DND-41 (cell line): ENCODE results near the gene KCNMA1.

Experiments
- EZH2 ChIP-seq: IDR thresholded peaks from 3 replicates; pipeline ENCODE4 v1.6.1; 2012; ENCODE audit warnings: borderline replicate concordance, low read depth, mild to moderate bottlenecking, moderate library complexity, low read length, inconsistent platforms; ENCODE audit not compliant: severe bottlenecking
- TF ChIP-seq, protein P1 (sequence below): IDR thresholded peaks from 2 replicates; pipeline ENCODE4 v1.5.1; 2012; ENCODE audit warnings: borderline replicate concordance, low read length, moderate library complexity, mild to moderate bottlenecking; ENCODE audit not compliant: poor library complexity, severe bottlenecking; ENCODE audit errors: extremely low read depth

- TF ChIP-seq, protein P1, sequence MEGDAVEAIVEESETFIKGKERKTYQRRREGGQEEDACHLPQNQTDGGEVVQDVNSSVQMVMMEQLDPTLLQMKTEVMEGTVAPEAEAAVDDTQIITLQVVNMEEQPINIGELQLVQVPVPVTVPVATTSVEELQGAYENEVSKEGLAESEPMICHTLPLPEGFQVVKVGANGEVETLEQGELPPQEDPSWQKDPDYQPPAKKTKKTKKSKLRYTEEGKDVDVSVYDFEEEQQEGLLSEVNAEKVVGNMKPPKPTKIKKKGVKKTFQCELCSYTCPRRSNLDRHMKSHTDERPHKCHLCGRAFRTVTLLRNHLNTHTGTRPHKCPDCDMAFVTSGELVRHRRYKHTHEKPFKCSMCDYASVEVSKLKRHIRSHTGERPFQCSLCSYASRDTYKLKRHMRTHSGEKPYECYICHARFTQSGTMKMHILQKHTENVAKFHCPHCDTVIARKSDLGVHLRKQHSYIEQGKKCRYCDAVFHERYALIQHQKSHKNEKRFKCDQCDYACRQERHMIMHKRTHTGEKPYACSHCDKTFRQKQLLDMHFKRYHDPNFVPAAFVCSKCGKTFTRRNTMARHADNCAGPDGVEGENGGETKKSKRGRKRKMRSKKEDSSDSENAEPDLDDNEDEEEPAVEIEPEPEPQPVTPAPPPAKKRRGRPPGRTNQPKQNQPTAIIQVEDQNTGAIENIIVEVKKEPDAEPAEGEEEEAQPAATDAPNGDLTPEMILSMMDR, result no peak
- TF ChIP-seq EZH2, result no peak
Observed at GRCh38 chr10:77073663-77073960, 564.0 kb downstream of the KCNMA1 start.
